ENCODE data around the gene VPS16.

DNA sequence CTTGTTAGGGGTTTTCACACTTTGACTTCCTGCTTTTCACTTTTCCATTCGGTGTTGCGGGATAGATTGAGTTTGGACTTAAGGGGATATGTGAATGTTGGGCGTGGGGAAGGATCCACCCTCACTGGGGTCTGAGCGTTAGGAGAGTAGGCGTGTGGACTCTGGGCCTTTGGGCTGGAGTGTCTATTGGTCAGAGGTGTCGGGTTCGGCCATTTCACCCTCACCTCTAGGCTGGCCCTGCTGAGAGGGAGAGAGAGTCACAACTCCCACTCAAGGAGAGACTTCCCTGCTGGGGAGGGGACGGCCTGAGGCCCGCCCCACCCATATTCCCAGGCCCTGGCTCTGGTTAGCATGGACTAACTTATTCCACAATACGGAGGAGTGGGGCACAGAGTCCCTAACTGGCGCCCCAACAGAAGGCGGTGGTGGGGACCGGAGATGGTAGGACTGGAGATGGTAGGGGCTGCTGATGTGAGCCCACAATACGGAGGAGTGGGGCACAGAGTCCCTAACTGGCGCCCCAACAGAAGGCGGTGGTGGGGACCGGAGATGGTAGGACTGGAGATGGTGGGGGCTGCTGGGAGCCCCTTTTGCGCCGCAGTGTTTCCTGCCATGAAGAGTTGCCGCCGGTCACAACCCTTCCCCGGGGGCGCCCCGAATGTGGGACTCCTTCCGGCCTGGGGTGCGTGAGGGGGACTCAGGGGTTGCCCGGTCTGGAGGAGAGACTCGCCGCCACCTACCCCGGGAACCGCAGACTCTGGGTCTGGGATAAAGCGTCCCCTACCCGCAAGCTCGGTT lies 31.3 kb downstream of the VPS16 start:
- TF ChIP-seq, protein P1, sequence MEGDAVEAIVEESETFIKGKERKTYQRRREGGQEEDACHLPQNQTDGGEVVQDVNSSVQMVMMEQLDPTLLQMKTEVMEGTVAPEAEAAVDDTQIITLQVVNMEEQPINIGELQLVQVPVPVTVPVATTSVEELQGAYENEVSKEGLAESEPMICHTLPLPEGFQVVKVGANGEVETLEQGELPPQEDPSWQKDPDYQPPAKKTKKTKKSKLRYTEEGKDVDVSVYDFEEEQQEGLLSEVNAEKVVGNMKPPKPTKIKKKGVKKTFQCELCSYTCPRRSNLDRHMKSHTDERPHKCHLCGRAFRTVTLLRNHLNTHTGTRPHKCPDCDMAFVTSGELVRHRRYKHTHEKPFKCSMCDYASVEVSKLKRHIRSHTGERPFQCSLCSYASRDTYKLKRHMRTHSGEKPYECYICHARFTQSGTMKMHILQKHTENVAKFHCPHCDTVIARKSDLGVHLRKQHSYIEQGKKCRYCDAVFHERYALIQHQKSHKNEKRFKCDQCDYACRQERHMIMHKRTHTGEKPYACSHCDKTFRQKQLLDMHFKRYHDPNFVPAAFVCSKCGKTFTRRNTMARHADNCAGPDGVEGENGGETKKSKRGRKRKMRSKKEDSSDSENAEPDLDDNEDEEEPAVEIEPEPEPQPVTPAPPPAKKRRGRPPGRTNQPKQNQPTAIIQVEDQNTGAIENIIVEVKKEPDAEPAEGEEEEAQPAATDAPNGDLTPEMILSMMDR (IDR thresholded peaks at IDR 0.05): no peak
- TF ChIP-seq POLR2A (IDR thresholded peaks at IDR 0.05): no peak
